Measurements from ENCODE around the gene NR2C2AP. TPM values are rescaled to one million over a fixed set of nuclear protein-coding genes. Genes with fewer than 3 reads are reported as not detected.

Gene NR2C2AP
- total and polyA plus RNA-seq, 2 of the 4 experiments (the other 2 are of a cell fraction) = 5.4 to 9.0 TPM

DNA sequence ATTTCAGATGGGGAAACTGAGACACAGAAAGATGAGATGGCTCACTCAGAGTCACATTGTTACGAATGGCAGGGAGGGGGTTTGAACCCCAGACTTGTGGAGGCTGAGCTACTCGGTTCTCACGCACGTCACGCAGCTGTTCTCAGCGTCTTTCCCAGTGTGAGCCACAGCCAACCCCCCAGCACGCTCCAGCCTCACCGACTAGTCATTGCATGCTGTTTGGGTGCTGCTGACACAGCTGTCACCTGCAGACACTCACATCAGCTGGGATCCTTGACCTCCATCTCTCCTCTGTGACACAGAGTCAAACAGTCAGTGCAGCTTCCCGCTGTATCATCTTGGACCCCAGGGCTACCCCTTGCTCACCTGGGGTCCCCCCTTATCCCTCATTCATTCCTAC, 6.2 kb upstream of the NR2C2AP start:
- Histone ChIP-seq H3K27ac (ENCODE audit: insufficient read depth, low read length) (no peak overlapping the region), H3K9ac (ENCODE audit: low read depth, low read length) (no peak overlapping the region), H3K23ac (ENCODE audit: low read depth, low read length) (no peak overlapping the region), H3K56ac (ENCODE audit: extremely low read depth, insufficient read depth, low read length) (no peak overlapping the region), H2AFZ (replicated peaks; ENCODE audit: low read length, poor library complexity) (no peak overlapping the region), H3K9me3 (ENCODE audit: control insufficient read depth, insufficient read depth, low read length) (no peaks in the 10 kb centered on the region), H3K4me3 (ENCODE audit: insufficient read depth, low read depth, low read length) (no peak overlapping the region), H4K20me1 (ENCODE audit: insufficient read depth, low read length) (peaks cover 2% of the 10 kb centered on the region; the same call in 1 of the 2 replicates), H3K9me1 (ENCODE audit: insufficient read depth, low read length) (no peaks in the 10 kb centered on the region), H3K18ac (ENCODE audit: low read depth, low read length) (no peak overlapping the region), H3K4ac (ENCODE audit: low read depth, low read length) (no peak overlapping the region), H3K27me3 (ENCODE audit: control insufficient read depth, insufficient read depth, low read length) (peaks cover 39% of the 10 kb centered on the region), H4K5ac (ENCODE audit: low read depth, low read length) (no peak overlapping the region), H4K91ac (ENCODE audit: insufficient read depth, low read depth, low read length) (no peak overlapping the region), H2BK120ac (ENCODE audit: low read depth, low read length) (no peak overlapping the region), H2BK15ac (ENCODE audit: low read depth, low read length) (no peak overlapping the region), H2BK20ac (ENCODE audit: low read depth, low read length) (no peak overlapping the region), H3K36me3 (ENCODE audit: control insufficient read depth, insufficient read depth, low read length) (no peaks in the 10 kb centered on the region), H3K14ac (replicated peaks; ENCODE audit: low read depth, low read length) (no peak overlapping the region), H2AK5ac (ENCODE audit: low read depth, low read length) (no peak overlapping the region), H4K8ac (ENCODE audit: low read depth in 2 of 2, low read length in 2 of 2) (no peak overlapping the region), H2AK9ac (replicated peaks; ENCODE audit: low read depth, low read length, poor library complexity) (no peak overlapping the region), H2BK5ac (ENCODE audit: low read depth, low read length, poor library complexity, severe bottlenecking) (no peak overlapping the region), H3K4me2 (ENCODE audit: low read depth, low read length) (no peak overlapping the region), H3K4me1 (ENCODE audit: control insufficient read depth, insufficient read depth, low read length) (no peaks in the 10 kb centered on the region), H3K79me1 (ENCODE audit: low read depth in 1 of 2, low read length in 2 of 2) (no peaks in the 10 kb centered on the region)
- intact Hi-C loops (cut with micrococcal nuclease) (no loop called here), dilution Hi-C loops (cut with HindIII; ENCODE audit: low sequenced_read_pairs, unreplicated experiment) (no loop called here), in situ Hi-C loops (cut with MboI; ENCODE audit: low sequenced_read_pairs) (no loop called here)
- CTCF ChIA-PET = no interaction called here
- BruUV-seq (replicated peaks) = no TSS peak
- ATAC-seq (ENCODE audit: low read depth) (no peak), DNase-seq (no peak)
- 33% methylated on average over 1 of the region's 9 CpGs; no CpG with 5 or more reads in 1 of the 2 experiments for WGBS, 2 experiments (ENCODE audit: extremely low coverage in 2 of 2, insufficient read length in 1 of 2)
- POLR2A ChIA-PET (ENCODE audit: unreplicated experiment) = no interaction called here
- TF ChIP-seq RFX5 (IDR thresholded peaks at IDR 0.05; ENCODE audit: low read depth, low read length) = no peak
- no peak for TF ChIP-seq BHLHE40 (IDR thresholded peaks at IDR 0.05; ENCODE audit: low read depth, low read length)
- no peak for TF ChIP-seq NFE2L2 (IDR thresholded peaks at IDR 0.05; ENCODE audit: low read depth, low read length)
- TF ChIP-seq MXI1 (IDR thresholded peaks at IDR 0.05; ENCODE audit: borderline replicate concordance, low read depth, low read length) = no peak
- no peak for TF ChIP-seq RAD21 (IDR thresholded peaks at IDR 0.05; ENCODE audit: low read length)
- TF ChIP-seq SMC3 (IDR thresholded peaks at IDR 0.05; ENCODE audit: low read depth, low read length) = no peak
- no peak for TF ChIP-seq CEBPB (IDR thresholded peaks at IDR 0.05; ENCODE audit: low read depth, low read length)

Data from IMR-90 (cell line).